Measurements from ENCODE around the gene CSGALNACT2. TPM values are rescaled to one million over a fixed set of nuclear protein-coding genes. Genes with fewer than 3 reads are reported as not detected.

The CSGALNACT2 gene
- total RNA-seq, 4 donors from 2014 or later, result 29.1 to 43.3 (median 34.7) TPM

GRCh38 chr10:43214071-43214955 lies 76.1 kb downstream of the CSGALNACT2 start:
- no peaks in the 10 kb centered on the region for H3K27me3 ChIP-seq
- no peaks in the 10 kb centered on the region for H3K36me3 ChIP-seq
- H3K9me3 ChIP-seq, result no peaks in the 10 kb centered on the region
- DNase-seq (ENCODE audit: low spot score in 2 of 2), result no peak
- 72 to 77% methylated on average over 15 of the region's 15 CpGs for WGBS, 2 donors
- H3K27ac ChIP-seq, result peak overlapping the region in 2 of 4 donors; percentile 90 to 97
- TF ChIP-seq EP300 (IDR thresholded peaks at IDR 0.05) (no peak), POLR2A (IDR thresholded peaks at IDR 0.05) (no peak), CTCF (IDR thresholded peaks at IDR 0.05) (no peak)
- H3K4me1 ChIP-seq, result peaks cover 0 to 44% (median 15%) of the 10 kb centered on the region in 4 donors
- no peak overlapping the region for H3K4me3 ChIP-seq

GRCh38 chr10:43214956-43215561 lies 76.8 kb downstream of the CSGALNACT2 start:
- Histone ChIP-seq H3K27me3 (no peaks in the 10 kb centered on the region), H3K27ac (peak overlapping the region in 3 of 4 donors; percentile 19 to 97 (median 90)), H3K4me3 (no peak overlapping the region), H3K36me3 (no peaks in the 10 kb centered on the region), H3K9me3 (no peaks in the 10 kb centered on the region), H3K4me1 (peaks cover 0 to 51% (median 21%) of the 10 kb centered on the region in 4 donors)
- WGBS, 2 donors, result 65 to 67% methylated on average over 12 of the region's 12 CpGs
- TF ChIP-seq CTCF (IDR thresholded peaks at IDR 0.05) (no peak), POLR2A (IDR thresholded peaks at IDR 0.05) (no peak), EP300 (IDR thresholded peaks at IDR 0.05) (no peak)
- no peak for DNase-seq (ENCODE audit: low spot score in 2 of 2)

- H3K27me3 ChIP-seq, result no peaks in the 10 kb centered on the region
- 80 to 82% methylated on average over 13 to 19 of the region's 19 CpGs for WGBS, 2 donors
- DNase-seq (ENCODE audit: low spot score in 2 of 2), result no peak
- H3K27ac ChIP-seq, result peak overlapping the region in 3 of 4 donors; percentile 19 to 97 (median 90)
- no peaks in the 10 kb centered on the region for H3K9me3 ChIP-seq
- H3K36me3 ChIP-seq, result no peaks in the 10 kb centered on the region
- H3K4me3 ChIP-seq, result no peak overlapping the region
- H3K4me1 ChIP-seq, result peaks cover 0 to 60% (median 25%) of the 10 kb centered on the region in 4 donors
- TF ChIP-seq POLR2A (IDR thresholded peaks at IDR 0.05) (no peak), CTCF (IDR thresholded peaks at IDR 0.05) (no peak), EP300 (IDR thresholded peaks at IDR 0.05) (no peak)
Observed at GRCh38 chr10:43215758-43216455, 77.7 kb downstream of the CSGALNACT2 start.

- Histone ChIP-seq H3K27me3 (no peaks in the 10 kb centered on the region), H3K36me3 (no peaks in the 10 kb centered on the region), H3K4me3 (no peak overlapping the region), H3K4me1 (peaks cover 0 to 63% (median 27%) of the 10 kb centered on the region in 4 donors), H3K9me3 (no peaks in the 10 kb centered on the region), H3K27ac (peak overlapping the region; percentile 67 to 97 (median 84))
- no peak for DNase-seq (ENCODE audit: low spot score in 2 of 2)
- WGBS, 2 donors, result 91 to 92% methylated on average over 11 to 13 of the region's 15 CpGs
- TF ChIP-seq CTCF (IDR thresholded peaks at IDR 0.05), result no peak
- no peak for TF ChIP-seq POLR2A (IDR thresholded peaks at IDR 0.05)
- no peak for TF ChIP-seq EP300 (IDR thresholded peaks at IDR 0.05)
Observed at GRCh38 chr10:43216931-43217562, 78.8 kb downstream of the CSGALNACT2 start.
